GM13977 (cell line): Measurements from ENCODE around the gene SLC4A7.

Experiments used
- DNase-seq: peaks from one replicate; pipeline ENCODE4 v3.0.0; 2012; ENCODE audit warnings: low spot score
- CTCF ChIP-seq: IDR thresholded peaks from 2 replicates; pipeline ENCODE4 v1.5.1; 2012; ENCODE audit warnings: mild to moderate bottlenecking, control low read depth; ENCODE audit not compliant: insufficient read depth; ENCODE audit errors: extremely low read depth, missing control alignments
- in situ Hi-C: fragments of 300-500 bp; cut with MboI; formaldehyde crosslinking; loops from one replicate; pipeline ENCODE4 v1.12.0; 2022; ENCODE audit warnings: low sequenced_read_pairs, low pct_unique_long_range_greater_than_20kb, mixed read lengths, inconsistent platforms; ENCODE audit not compliant: unreplicated experiment

Gene SLC4A7

GRCh38 chr3:27349832-27350231 is 134.4 kb downstream of the SLC4A7 start:
- in situ Hi-C loops: loop anchor here (10.0 kb wide), 1 partner anchor 125 kb away; no protein-coding TSS in a partner anchor
- DNase-seq: no peak
- TF ChIP-seq CTCF: no peak

- DNase-seq: no peak
- TF ChIP-seq CTCF: no peak
- in situ Hi-C loops: no loop called here
These were observed 138.0 kb downstream of the SLC4A7 start for GRCh38 chr3:27345959-27346865.

- no peak for DNase-seq
- TF ChIP-seq CTCF: no peak
- in situ Hi-C loops: no loop called here
These were observed 138.7 kb downstream of the SLC4A7 start for GRCh38 chr3:27345493-27345892.

- TF ChIP-seq CTCF: no peak
- in situ Hi-C loops: no loop called here
- no peak for DNase-seq
These were observed 139.1 kb downstream of the SLC4A7 start for GRCh38 chr3:27345045-27345444.

- no peak for TF ChIP-seq CTCF
- DNase-seq: no peak
- in situ Hi-C loops: no loop called here
These were observed 140.0 kb downstream of the SLC4A7 start for GRCh38 chr3:27344192-27344591.

GRCh38 chr3:27342267-27342666 is 141.9 kb downstream of the SLC4A7 start:
- TF ChIP-seq CTCF: no peak
- in situ Hi-C loops: no loop called here
- no peak for DNase-seq
